Thyroid gland (tissue), 4 donors: Measurements from ENCODE around the gene IL6R. TPM values are rescaled to one million over a fixed set of nuclear protein-coding genes. Genes with fewer than 3 reads are reported as not detected.
"Not testable (repeated sequence)": the region's sequence is repeated elsewhere in the genome, so short reads cannot be mapped to it uniquely, and the experiment has no call there.

ENCODE experiments used
- DNase-seq, 2 donors: peaks; one replicate each; pipeline ENCODE4 v3.0.0-alpha.2; 2019
- H3K27ac ChIP-seq, 3 donors: fragments of 200-600 bp; sonication (generic); 1 replicate in 2 of 3; 2 replicates in 1 of 3; pipeline ENCODE4 v1.5.1; 2016 to 2019; ENCODE audit warnings: mild to moderate bottlenecking in 1 of 3, moderate library complexity in 1 of 3
- H3K27me3 ChIP-seq: fragments of 200-600 bp; sonication (generic); one replicate; pipeline ENCODE4 v1.5.1; 2019
- H3K36me3 ChIP-seq, 2 donors: fragments of 200-600 bp; sonication (generic); one replicate each; pipeline ENCODE4 v1.5.1; 2016 to 2019
- H3K4me1 ChIP-seq, 2 donors: fragments of 200-600 bp; sonication (generic); one replicate each; pipeline ENCODE4 v1.5.1; 2017 to 2019
- H3K4me3 ChIP-seq, 3 donors: fragments of 200-600 bp; sonication (generic); replicated peaks in 1 of 3; 1 replicate in 2 of 3; 2 replicates in 1 of 3; pipeline ENCODE4 v1.5.1; 2016; ENCODE audit warnings: mild to moderate bottlenecking in 1 of 3
- H3K9me3 ChIP-seq: fragments of 200-600 bp; sonication (generic); one replicate; pipeline ENCODE4 v1.5.1; 2017
- CTCF ChIP-seq, 6 experiments: fragments of 200-600 bp in 3 of 6; fragments of 450-650 bp in 3 of 6; sonication (generic) in 3 of 6; IDR thresholded peaks; one replicate each; pipeline ENCODE4 v1.5.1; 2016 to 2019; ENCODE audit warnings: antibody characterized with exemption in 6 of 6, mild to moderate bottlenecking in 2 of 6, inconsistent platforms in 1 of 6, moderate library complexity in 1 of 6
- POLR2A ChIP-seq, 2 donors: fragments of 450-650 bp; IDR thresholded peaks; one replicate each; pipeline ENCODE4 v1.6.1; 2017; ENCODE audit warnings: antibody characterized with exemption in 2 of 2, mild to moderate bottlenecking in 2 of 2, moderate library complexity in 1 of 2
- WGBS, 2 donors: methylation state at CpG; one replicate each; pipeline ENCODE4 v1.1.5; 2017; 5-methylcytosine and 5-hydroxymethylcytosine counted together
- intact Hi-C: fragments of 100-400 bp; cut with DNase I; formaldehyde crosslinking; loops from one replicate; pipeline ENCODE4 v1.15.1; 2023
- total RNA-seq, 4 donors: library from RNA; depleted of rRNA; stranded (reverse); fragments of >200 nt; gene quantifications; one replicate each; pipeline ENCODE4 v1.2.3, GENCODE V29; 2016

IL6R gene
- total RNA-seq, 4 donors from 2014 or later: 4.4 to 15.3 (median 7.4) TPM

GRCh38 chr1:154483941-154484803, 79.0 kb downstream of the IL6R start:
- H3K27ac ChIP-seq: peak overlapping the region; percentile 69 to 81 (median 77)
- peak; percentile 84 for DNase-seq
- peaks cover 18 to 28% of the 10 kb centered on the region in 2 donors for H3K36me3 ChIP-seq
- H3K4me3 ChIP-seq: no peak overlapping the region
- intact Hi-C loops: loop anchor here (5.0 kb wide), 1 partner anchor 63 kb away; no protein-coding TSS in a partner anchor
- 34 to 36% methylated on average over 14 of the region's 14 CpGs for WGBS, 2 donors
- TF ChIP-seq POLR2A (IDR thresholded peaks at IDR 0.05) (no peak), CTCF (IDR thresholded peaks at IDR 0.05) (peak in 2 of 6 experiments; percentile 3 to 26)
- no peaks in the 10 kb centered on the region for H3K27me3 ChIP-seq
- peaks cover 13 to 33% of the 10 kb centered on the region in 2 donors for H3K4me1 ChIP-seq
- H3K9me3 ChIP-seq: no peaks in the 10 kb centered on the region

GRCh38 chr1:154485106-154485505, 80.0 kb downstream of the IL6R start:
- 75 to 81% methylated on average over 5 of the region's 5 CpGs for WGBS, 2 donors
- Histone ChIP-seq H3K27ac (peak overlapping the region; percentile 69 to 81 (median 77)), H3K27me3 (no peaks in the 10 kb centered on the region), H3K4me1 (peaks cover 13 to 29% of the 10 kb centered on the region in 2 donors), H3K4me3 (no peak overlapping the region), H3K36me3 (peaks cover 21 to 28% of the 10 kb centered on the region in 2 donors), H3K9me3 (no peaks in the 10 kb centered on the region)
- DNase-seq: peak; percentile 20 to 29
- TF ChIP-seq POLR2A (IDR thresholded peaks at IDR 0.05): no peak
- TF ChIP-seq CTCF (IDR thresholded peaks at IDR 0.05): no peak
- intact Hi-C loops: no loop called here

- H3K36me3 ChIP-seq: peaks cover 21 to 28% of the 10 kb centered on the region in 2 donors
- H3K4me1 ChIP-seq: peaks cover 13 to 34% of the 10 kb centered on the region in 2 donors
- H3K9me3 ChIP-seq: no peaks in the 10 kb centered on the region
- no peak overlapping the region for H3K4me3 ChIP-seq
- intact Hi-C loops: no loop called here
- DNase-seq: no peak
- H3K27ac ChIP-seq: peak overlapping the region in 2 of 3 donors; percentile 69 to 81
- H3K27me3 ChIP-seq: no peaks in the 10 kb centered on the region
- TF ChIP-seq CTCF (IDR thresholded peaks at IDR 0.05) (no peak), POLR2A (IDR thresholded peaks at IDR 0.05) (no peak)
- 86% methylated on average over 7 of the region's 7 CpGs for WGBS, 2 donors
Measured at GRCh38 chr1:154485910-154486496, 80.9 kb downstream of the IL6R start.

- intact Hi-C loops, DNase-seq: not testable (repeated sequence)
- H3K27ac ChIP-seq: peak overlapping the region in 2 of 3 donors; percentile 45 to 81
Measured at GRCh38 chr1:154486756-154487155, 81.6 kb downstream of the IL6R start.

GRCh38 chr1:154488922-154489321, 83.8 kb downstream of the IL6R start:
- TF ChIP-seq POLR2A (IDR thresholded peaks at IDR 0.05) (no peak), CTCF (IDR thresholded peaks at IDR 0.05) (no peak)
- H3K36me3 ChIP-seq: peaks cover 21 to 28% of the 10 kb centered on the region in 2 donors
- no peak overlapping the region for H3K4me3 ChIP-seq
- H3K9me3 ChIP-seq: no peaks in the 10 kb centered on the region
- H3K27me3 ChIP-seq: no peaks in the 10 kb centered on the region
- 79 to 92% methylated on average over 20 of the region's 20 CpGs for WGBS, 2 donors
- intact Hi-C loops: no loop called here
- peaks cover 5 to 27% of the 10 kb centered on the region in 2 donors for H3K4me1 ChIP-seq
- DNase-seq: no peak
- H3K27ac ChIP-seq: no peak overlapping the region

More at GRCh38 chr1:154486756-154487155, 81.6 kb downstream of the IL6R start:
- H3K27me3 ChIP-seq, H3K9me3 ChIP-seq, H3K4me3 ChIP-seq: not testable (repeated sequence)
- Histone ChIP-seq H3K36me3 (peaks cover 21 to 28% of the 10 kb centered on the region in 2 donors), H3K4me1 (peaks cover 13 to 34% of the 10 kb centered on the region in 2 donors)
- WGBS, 2 donors: 66 to 83% methylated on average over 5 of the region's 5 CpGs
